Keratinocyte (primary cell): ENCODE results near the gene PEX11G.

ENCODE experiments used
- CTCF ChIP-seq, 3 experiments: IDR thresholded peaks in 1 of 3; conservative IDR thresholded peaks in 1 of 3; optimal IDR thresholded peaks in 1 of 3; 2 replicates in 2 of 3; 3 replicates in 1 of 3; pipeline versions ENCODE3 to v1.5.1; 2011; ENCODE audit warnings: low read length in 3 of 3, mild to moderate bottlenecking in 3 of 3, moderate library complexity in 2 of 3, control low read depth in 1 of 3, inconsistent platforms in 1 of 3; ENCODE audit not compliant: insufficient read depth in 2 of 3; ENCODE audit errors: extremely low read depth in 1 of 3
- EZH2 ChIP-seq: IDR thresholded peaks from one replicate; pipeline ENCODE4 v1.6.1; 2012; ENCODE audit warnings: inconsistent platforms, mild to moderate bottlenecking, low read length, moderate library complexity

DNA sequence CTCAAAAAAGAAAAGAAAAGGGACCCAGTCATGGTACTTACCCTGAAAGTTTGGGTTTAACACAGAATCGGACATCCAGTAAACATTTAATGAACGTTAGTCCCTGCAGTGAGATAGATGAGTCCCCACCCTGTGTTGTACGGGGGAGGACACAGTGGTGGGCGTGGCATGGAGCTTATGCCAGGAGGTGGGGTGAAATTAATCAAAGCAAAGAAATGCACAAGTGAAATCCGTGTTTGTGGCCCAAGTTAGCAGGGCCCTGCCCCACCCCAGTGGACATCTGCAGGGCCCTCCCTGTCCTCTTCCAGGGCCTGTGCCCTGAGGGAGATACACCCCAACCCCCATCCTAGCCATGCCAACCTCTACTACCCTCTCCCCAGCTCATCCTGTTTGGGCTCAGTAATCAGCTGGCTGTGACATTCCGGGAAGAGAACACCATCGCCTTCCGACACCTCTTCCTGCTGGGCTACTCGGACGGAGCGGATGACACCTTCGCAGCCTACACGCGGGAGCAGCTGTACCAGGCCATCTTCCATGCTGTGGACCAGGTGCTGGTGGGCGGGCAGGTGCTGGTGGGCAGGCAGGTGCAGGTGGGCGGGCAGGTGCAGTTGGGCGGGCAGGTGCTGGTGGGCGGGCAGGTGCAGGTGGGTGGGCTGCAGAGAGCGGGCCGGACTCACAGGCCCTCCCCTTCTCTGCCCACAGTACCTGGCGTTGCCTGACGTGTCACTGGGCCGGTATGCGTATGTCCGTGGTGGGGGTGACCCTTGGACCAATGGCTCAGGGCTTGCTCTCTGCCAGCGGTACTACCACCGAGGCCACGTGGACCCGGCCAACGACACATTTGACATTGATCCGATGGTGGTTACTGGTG is 37.5 kb upstream of the PEX11G start:
- TF ChIP-seq CTCF (optimal IDR thresholded peaks at IDR 0.05 in 1 of 3, IDR thresholded peaks at IDR 0.05 in 1 of 3, conservative IDR thresholded peaks at IDR 0.05 in 1 of 3; ENCODE audit: extremely low read depth in 1 of 3, insufficient read depth in 2 of 3, low read length in 3 of 3), result no peak
- no peak for TF ChIP-seq EZH2
